ENCODE data around the gene PLXNA2.

The PLXNA2 gene

GRCh38 chr1:208181364-208181763 is 62.8 kb downstream of the PLXNA2 start:
- no peak for FAIRE-seq
- DNase-seq (ENCODE audit: low spot score): no peak

- no peak for FAIRE-seq
- no peak for DNase-seq (ENCODE audit: low spot score)
Measured at GRCh38 chr1:208180421-208180820, 63.8 kb downstream of the PLXNA2 start.

GRCh38 chr1:208179961-208180409 is 64.2 kb downstream of the PLXNA2 start:
- DNase-seq (ENCODE audit: low spot score) (no peak), FAIRE-seq (no peak)

GRCh38 chr1:208179263-208179816 is 64.8 kb downstream of the PLXNA2 start:
- FAIRE-seq (no peak), DNase-seq (ENCODE audit: low spot score) (peak; percentile 23)

- DNase-seq (ENCODE audit: low spot score): peak; percentile 54
- FAIRE-seq: no peak
Measured at GRCh38 chr1:208178091-208178529, 66.1 kb downstream of the PLXNA2 start.

GRCh38 chr1:208177656-208178055 is 66.5 kb downstream of the PLXNA2 start:
- DNase-seq (ENCODE audit: low spot score) (no peak), FAIRE-seq (no peak)

GRCh38 chr1:208176649-208177048 is 67.5 kb downstream of the PLXNA2 start:
- DNase-seq (ENCODE audit: low spot score) (no peak), FAIRE-seq (no peak)

- DNase-seq (ENCODE audit: low spot score): no peak
- FAIRE-seq: no peak
Measured at GRCh38 chr1:208175508-208175895, 68.7 kb downstream of the PLXNA2 start.

GRCh38 chr1:208174731-208175507 is 69.3 kb downstream of the PLXNA2 start:
- DNase-seq (ENCODE audit: low spot score) (no peak), FAIRE-seq (no peak)

GRCh38 chr1:208174200-208174599 is 70.0 kb downstream of the PLXNA2 start:
- FAIRE-seq (no peak), DNase-seq (ENCODE audit: low spot score) (no peak)

GRCh38 chr1:208173749-208174148 is 70.4 kb downstream of the PLXNA2 start:
- FAIRE-seq (no peak), DNase-seq (ENCODE audit: low spot score) (no peak)

- DNase-seq (ENCODE audit: low spot score): no peak
- FAIRE-seq: no peak
Measured at GRCh38 chr1:208172423-208173145, 71.6 kb downstream of the PLXNA2 start.

- DNase-seq (ENCODE audit: low spot score): no peak
Measured at GRCh38 chr1:208171616-208172422, 72.4 kb downstream of the PLXNA2 start.

GRCh38 chr1:208170252-208170651 is 73.9 kb downstream of the PLXNA2 start:
- DNase-seq (ENCODE audit: low spot score): peak; percentile 60

More at GRCh38 chr1:208171616-208172422, 72.4 kb downstream of the PLXNA2 start:
- no peak for FAIRE-seq

GRCh38 chr1:208169081-208169879 is 74.9 kb downstream of the PLXNA2 start:
- FAIRE-seq (no peak), DNase-seq (ENCODE audit: low spot score) (no peak)

More at GRCh38 chr1:208170252-208170651, 73.9 kb downstream of the PLXNA2 start:
- FAIRE-seq: no peak

GRCh38 chr1:208167261-208167869 is 76.8 kb downstream of the PLXNA2 start:
- DNase-seq (ENCODE audit: low spot score): no peak

GRCh38 chr1:208166340-208167138 is 77.6 kb downstream of the PLXNA2 start:
- DNase-seq (ENCODE audit: low spot score) (no peak), FAIRE-seq (no peak)

More at GRCh38 chr1:208167261-208167869, 76.8 kb downstream of the PLXNA2 start:
- no peak for FAIRE-seq

GRCh38 chr1:208165659-208166058 is 78.5 kb downstream of the PLXNA2 start:
- no peak for FAIRE-seq
- no peak for DNase-seq (ENCODE audit: low spot score)

GRCh38 chr1:208164609-208165008 is 79.6 kb downstream of the PLXNA2 start:
- FAIRE-seq (no peak), DNase-seq (ENCODE audit: low spot score) (no peak)

All from urothelium cell line (cell line).